ENCODE data around the gene ZNF385A. TPM values are rescaled to one million over a fixed set of nuclear protein-coding genes. Genes with fewer than 3 reads are reported as not detected.

The ZNF385A gene
- total and polyA plus RNA-seq, 2 donors (not counting 3 experiments of a cell fraction or from before 2014, with no cell fraction given): 1.6 to 7.9 TPM

DNA sequence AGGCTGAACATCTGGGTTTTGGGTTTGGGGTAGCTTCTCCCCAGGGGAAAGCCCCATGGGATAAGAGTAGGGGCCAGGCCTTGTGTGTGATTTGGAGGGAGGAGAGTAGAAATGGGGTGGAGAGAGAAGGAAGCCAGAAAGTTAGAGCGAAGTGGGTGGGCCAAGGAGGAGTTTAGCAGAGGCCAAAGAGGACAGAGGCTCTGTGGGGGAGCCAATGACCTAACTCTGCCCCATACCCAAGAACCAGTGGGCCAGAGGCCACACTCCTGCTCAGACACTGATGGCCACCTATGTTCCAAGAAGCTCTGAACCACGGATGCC, 9.3 kb downstream of the ZNF385A start:
- intact Hi-C loops (cut with micrococcal nuclease): no loop called here
- dilution Hi-C loops (cut with MboI; ENCODE audit: extremely low pct_ligation_motif_present, low sequenced_read_pairs): no loop called here
- FAIRE-seq: no peak

More for the DNA sequence above, 9.3 kb downstream of the ZNF385A start:
- Histone ChIP-seq H3K4me1 (ENCODE audit: control insufficient read depth, extremely low read depth, insufficient read depth, low read length) (peaks cover 20% of the 10 kb centered on the region), H3K27me3 (ENCODE audit: control insufficient read depth in 2 of 2, insufficient read depth in 2 of 2, low read length in 2 of 2) (no peaks in the 10 kb centered on the region), H3K4me2 (ENCODE audit: insufficient read depth, low read length) (no peak overlapping the region), H3K9me1 (replicated peaks; ENCODE audit: control insufficient read depth, extremely low read depth, insufficient read depth, low read length) (no peaks in the 10 kb centered on the region), H4K20me1 (replicated peaks; ENCODE audit: control insufficient read depth, extremely low read depth, insufficient read depth, low read length) (no peaks in the 10 kb centered on the region), H3K79me2 (ENCODE audit: control insufficient read depth, insufficient read depth, low read length) (no peaks in the 10 kb centered on the region), H3K27ac (ENCODE audit: insufficient read depth, low read depth, low read length) (no peak overlapping the region), H3K9ac (replicated peaks; ENCODE audit: extremely low read depth, insufficient read depth, low read length) (no peak overlapping the region), H3K9me3 (replicated peaks; ENCODE audit: control insufficient read depth, insufficient read depth, low read length) (no peaks in the 10 kb centered on the region), H2AFZ (ENCODE audit: low read depth, low read length) (no peak overlapping the region), H3K36me3 (ENCODE audit: control insufficient read depth in 2 of 2, extremely low read depth in 1 of 2, insufficient read depth in 2 of 2, low read length in 2 of 2) (no peaks in the 10 kb centered on the region), H3K4me3 (replicated peaks in 1 of 3; ENCODE audit: insufficient read depth in 1 of 3, low read depth in 1 of 3, low read length in 3 of 3) (no peak overlapping the region)
- CTCF ChIA-PET: interaction anchor here (1.3 kb wide), 1 partner anchor 64 kb away, joined by 4 read pairs; no protein-coding TSS in a partner anchor
- POLR2A ChIA-PET: no interaction called here
- DNase-seq (ENCODE audit: low read depth, low spot score): no peak
- BruUV-seq (replicated peaks): no TSS peak
- no peak for TF ChIP-seq JUN (IDR thresholded peaks at IDR 0.05; ENCODE audit: borderline replicate concordance, insufficient read depth, insufficient read length, low read depth)
- no peak for TF ChIP-seq POLR2A (IDR thresholded peaks at IDR 0.05; ENCODE audit: low read depth, low read length)
- no peak for TF ChIP-seq GATA2 (IDR thresholded peaks at IDR 0.05; ENCODE audit: insufficient read depth, insufficient read length, low read depth, low read length)
- no peak for TF ChIP-seq FOS (IDR thresholded peaks at IDR 0.05; ENCODE audit: borderline replicate concordance, insufficient read depth, low read length)
- TF ChIP-seq, protein P1, sequence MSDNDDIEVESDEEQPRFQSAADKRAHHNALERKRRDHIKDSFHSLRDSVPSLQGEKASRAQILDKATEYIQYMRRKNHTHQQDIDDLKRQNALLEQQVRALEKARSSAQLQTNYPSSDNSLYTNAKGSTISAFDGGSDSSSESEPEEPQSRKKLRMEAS (IDR thresholded peaks at IDR 0.05; ENCODE audit: insufficient read depth, insufficient read length): no peak
- TF ChIP-seq MYC (IDR thresholded peaks at IDR 0.05; ENCODE audit: low read depth, low read length): no peak
- TF ChIP-seq EZH2 (IDR thresholded peaks at IDR 0.05; ENCODE audit: borderline replicate concordance, low read depth, low read length, severe bottlenecking): no peak
- TF ChIP-seq, protein P2, sequence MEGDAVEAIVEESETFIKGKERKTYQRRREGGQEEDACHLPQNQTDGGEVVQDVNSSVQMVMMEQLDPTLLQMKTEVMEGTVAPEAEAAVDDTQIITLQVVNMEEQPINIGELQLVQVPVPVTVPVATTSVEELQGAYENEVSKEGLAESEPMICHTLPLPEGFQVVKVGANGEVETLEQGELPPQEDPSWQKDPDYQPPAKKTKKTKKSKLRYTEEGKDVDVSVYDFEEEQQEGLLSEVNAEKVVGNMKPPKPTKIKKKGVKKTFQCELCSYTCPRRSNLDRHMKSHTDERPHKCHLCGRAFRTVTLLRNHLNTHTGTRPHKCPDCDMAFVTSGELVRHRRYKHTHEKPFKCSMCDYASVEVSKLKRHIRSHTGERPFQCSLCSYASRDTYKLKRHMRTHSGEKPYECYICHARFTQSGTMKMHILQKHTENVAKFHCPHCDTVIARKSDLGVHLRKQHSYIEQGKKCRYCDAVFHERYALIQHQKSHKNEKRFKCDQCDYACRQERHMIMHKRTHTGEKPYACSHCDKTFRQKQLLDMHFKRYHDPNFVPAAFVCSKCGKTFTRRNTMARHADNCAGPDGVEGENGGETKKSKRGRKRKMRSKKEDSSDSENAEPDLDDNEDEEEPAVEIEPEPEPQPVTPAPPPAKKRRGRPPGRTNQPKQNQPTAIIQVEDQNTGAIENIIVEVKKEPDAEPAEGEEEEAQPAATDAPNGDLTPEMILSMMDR (IDR thresholded peaks at IDR 0.05; ENCODE audit: extremely low read depth in 1 of 2, insufficient read depth in 1 of 2, low read depth in 1 of 2, low read length in 2 of 2): no peak
- TF ChIP-seq POLR2AphosphoS5 (IDR thresholded peaks at IDR 0.05; ENCODE audit: insufficient read depth, low read depth, low read length): no peak

Data from endothelial cell of umbilical vein (primary cell).